GM21447 (cell line): ENCODE data around the gene SAE1.
A peak's percentile ranks its signal among the peaks of the same experiment; 100 is the strongest.
"Not testable (repeated sequence)": the region's sequence is repeated elsewhere in the genome, so short reads cannot be mapped to it uniquely, and the experiment has no call there.

Source experiments
- ATAC-seq: cut with Tn5 transposase; IDR thresholded peaks from one replicate; pipeline ENCODE4 v1.9.1; 2021; ENCODE audit not compliant: unreplicated experiment

The SAE1 gene

GRCh38 chr19:47232422-47233211, 102.0 kb downstream of the SAE1 start:
- ATAC-seq = no peak

GRCh38 chr19:47236072-47236675, 105.5 kb downstream of the SAE1 start:
- no peak for ATAC-seq

GRCh38 chr19:47239152-47239551, 108.5 kb downstream of the SAE1 start:
- no peak for ATAC-seq

- no peak for ATAC-seq
Observed at GRCh38 chr19:47239610-47240296, 109.1 kb downstream of the SAE1 start.

- ATAC-seq = no peak
Observed at GRCh38 chr19:47240556-47240955, 109.9 kb downstream of the SAE1 start.

- ATAC-seq = no peak
Observed at GRCh38 chr19:47240996-47241918, 110.6 kb downstream of the SAE1 start.

GRCh38 chr19:47241919-47242577, 111.4 kb downstream of the SAE1 start:
- ATAC-seq = no peak

- no peak for ATAC-seq
Observed at GRCh38 chr19:47243364-47243775, 112.7 kb downstream of the SAE1 start.

- no peak for ATAC-seq
Observed at GRCh38 chr19:47243776-47244547, 113.3 kb downstream of the SAE1 start.

- no peak for ATAC-seq
Observed at GRCh38 chr19:47247308-47247990, 116.8 kb downstream of the SAE1 start.

- ATAC-seq = not testable (repeated sequence)
Observed at GRCh38 chr19:47253016-47253415, 122.4 kb downstream of the SAE1 start.

GRCh38 chr19:47253467-47253881, 122.8 kb downstream of the SAE1 start:
- no peak for ATAC-seq

GRCh38 chr19:47253970-47254369, 123.3 kb downstream of the SAE1 start:
- no peak for ATAC-seq

- ATAC-seq = peak; percentile 37
Observed at GRCh38 chr19:47255879-47256692, 125.5 kb downstream of the SAE1 start, which contains the start of gene CCDC9. CCDC9 (plus strand) TSS chr19:47256525; CDS start chr19:47258401, 1,876 bp downstream.

- ATAC-seq = peak; percentile 71
Observed at GRCh38 chr19:47256693-47257410, 126.2 kb downstream of the SAE1 start.

GRCh38 chr19:47257411-47258169, 127.0 kb downstream of the SAE1 start:
- no peak for ATAC-seq

GRCh38 chr19:47258434-47258833, 127.8 kb downstream of the SAE1 start:
- ATAC-seq = no peak
